ENCODE measurements around the gene ISCU.

Gene ISCU

GRCh38 chr12:108562348-108563135 is at the start of gene ISCU:
ISCU (plus strand) TSS chr12:108562596; CDS start chr12:108562623, 27 bp downstream.
- DNase-seq = peak; percentile 99 to 100

- DNase-seq = no peak
Observed at GRCh38 chr12:108514468-108514972, 47.9 kb upstream of the ISCU start.

- peak; percentile 100 for DNase-seq
Observed at GRCh38 chr12:108514973-108515814, 47.2 kb upstream of the ISCU start, which contains the start of gene FICD. FICD (plus strand) TSS chr12:108515277; CDS start chr12:108516973, 1,696 bp downstream.

- DNase-seq = no peak
Observed at GRCh38 chr12:108515916-108516315, 46.5 kb upstream of the ISCU start.

- DNase-seq = no peak
Observed at GRCh38 chr12:108516511-108517275, 45.7 kb upstream of the ISCU start.

- DNase-seq = no peak
Observed at GRCh38 chr12:108517288-108518100, 44.9 kb upstream of the ISCU start.

- no peak for DNase-seq
Observed at GRCh38 chr12:108518101-108518715, 44.2 kb upstream of the ISCU start.

- DNase-seq = no peak
Observed at GRCh38 chr12:108518716-108519496, 43.5 kb upstream of the ISCU start.

GRCh38 chr12:108519558-108519957 is 42.8 kb upstream of the ISCU start:
- DNase-seq = no peak

GRCh38 chr12:108523365-108523764 is 39.0 kb upstream of the ISCU start:
- no peak for DNase-seq

GRCh38 chr12:108525681-108526080 is 36.7 kb upstream of the ISCU start:
- DNase-seq = no peak

GRCh38 chr12:108526482-108527165 is 35.8 kb upstream of the ISCU start:
- no peak for DNase-seq

- DNase-seq = no peak
Observed at GRCh38 chr12:108527166-108527496, 35.3 kb upstream of the ISCU start.

- no peak for DNase-seq
Observed at GRCh38 chr12:108530161-108530560, 32.2 kb upstream of the ISCU start.

- DNase-seq = no peak
Observed at GRCh38 chr12:108531929-108532848, 30.2 kb upstream of the ISCU start.

GRCh38 chr12:108538146-108538545 is 24.2 kb upstream of the ISCU start:
- DNase-seq = no peak

GRCh38 chr12:108538616-108539195 is 23.7 kb upstream of the ISCU start:
- no peak for DNase-seq

GRCh38 chr12:108542320-108542719 is 20.1 kb upstream of the ISCU start:
- DNase-seq = no peak

- no peak for DNase-seq
Observed at GRCh38 chr12:108543652-108544051, 18.7 kb upstream of the ISCU start.
